Neural cell (in vitro differentiated cells): ENCODE data around the gene ARL2BP. TPM values are rescaled to one million over a fixed set of nuclear protein-coding genes. Genes with fewer than 3 reads are reported as not detected.

Experiments used
- H2AFZ ChIP-seq: fragments of 200-600, 300-800 bp; sonication (generic), shearing (Covaris generic); 2 replicates; pipeline ENCODE4 v1.6.0; 2014; ENCODE audit warnings: low read depth, mild to moderate bottlenecking, antibody characterized with exemption, low read length, moderate library complexity
- H3F3A ChIP-seq: fragments of 200-600 bp; shearing (Covaris generic); 2 replicates; pipeline ENCODE4 v1.6.1; 2016; ENCODE audit warnings: mild to moderate bottlenecking, moderate library complexity, mixed read lengths, antibody characterized with exemption, low read length; ENCODE audit not compliant: insufficient read depth, poor library complexity, severe bottlenecking
- H3K27ac ChIP-seq: fragments of 200-600, 300-800 bp; sonication (generic), shearing (Covaris generic); 2 replicates; pipeline ENCODE4 v1.5.1; 2014; ENCODE audit warnings: mild to moderate bottlenecking, low read length, moderate library complexity
- H3K27me3 ChIP-seq: fragments of 300-800, 200-600 bp; sonication (generic), shearing (Covaris generic); 2 replicates; pipeline ENCODE4 v1.6.0; 2014; ENCODE audit warnings: mild to moderate bottlenecking, low read depth, low read length, moderate library complexity; ENCODE audit not compliant: insufficient read depth
- H3K36me3 ChIP-seq: fragments of 300-800, 200-600 bp; sonication (generic), shearing (Covaris generic); 2 replicates; pipeline ENCODE4 v1.5.1; 2014; ENCODE audit warnings: mild to moderate bottlenecking, antibody characterized with exemption, low read length, moderate library complexity; ENCODE audit not compliant: insufficient read depth
- H3K4me2 ChIP-seq: fragments of 300-800, 200-600 bp; sonication (generic), shearing (Covaris generic); 2 replicates; pipeline ENCODE4 v1.6.0; 2014; ENCODE audit warnings: mild to moderate bottlenecking, low read length
- H3K4me3 ChIP-seq: fragments of 300-800, 200-600 bp; sonication (generic), shearing (Covaris generic); 2 replicates; pipeline ENCODE4 v1.5.1; 2014; ENCODE audit warnings: mild to moderate bottlenecking, low read length, moderate library complexity
- H3K79me2 ChIP-seq: fragments of 200-600 bp; shearing (Covaris generic); replicated peaks from 2 replicates; pipeline ENCODE4 v1.6.0; 2014; ENCODE audit warnings: mild to moderate bottlenecking, low read length, moderate library complexity; ENCODE audit not compliant: insufficient read depth
- H3K9ac ChIP-seq: fragments of 300-800, 200-600 bp; sonication (generic), shearing (Covaris generic); 2 replicates; pipeline ENCODE4 v1.6.1; 2016; ENCODE audit warnings: mild to moderate bottlenecking, low read length, mixed read lengths
- H3K9me2 ChIP-seq: fragments of 200-600 bp; shearing (Covaris generic); 2 replicates; pipeline ENCODE4 v1.6.1; 2016; ENCODE audit warnings: mild to moderate bottlenecking, low read length, mixed read lengths; ENCODE audit not compliant: insufficient read depth
- H3K9me3 ChIP-seq: fragments of 200-600, 300-800 bp; sonication (generic), shearing (Covaris generic); 2 replicates; pipeline ENCODE4 v1.6.1; 2016; ENCODE audit warnings: mild to moderate bottlenecking, mixed run types, low read length, moderate library complexity, mixed read lengths
- H4K20me1 ChIP-seq: fragments of 200-600 bp; shearing (Covaris generic); 2 replicates; pipeline ENCODE4 v1.6.1; 2016; ENCODE audit warnings: mild to moderate bottlenecking, mixed run types; ENCODE audit not compliant: insufficient read depth
- CTCF ChIP-seq: fragments of 450-650 bp; IDR thresholded peaks from 2 replicates; pipeline ENCODE4 v1.5.1; 2014; ENCODE audit warnings: antibody characterized with exemption, mild to moderate bottlenecking, moderate library complexity; ENCODE audit not compliant: poor library complexity, severe bottlenecking
- EP300 ChIP-seq: fragments of 450-650 bp; conservative IDR thresholded peaks from 2 replicates; pipeline ENCODE4 v1.6.1; 2014; ENCODE audit warnings: antibody characterized with exemption, mild to moderate bottlenecking, moderate library complexity; ENCODE audit not compliant: poor library complexity, severe bottlenecking
- EZH2 ChIP-seq: fragments of 200-600, 300-800 bp; shearing (Covaris generic), sonication (generic); IDR thresholded peaks from 2 replicates; pipeline ENCODE4 v1.6.1; 2014; ENCODE audit warnings: antibody characterized with exemption, low read length, borderline replicate concordance, mild to moderate bottlenecking; ENCODE audit not compliant: insufficient read depth, poor library complexity, severe bottlenecking
- MXI1 ChIP-seq: fragments of 450-650 bp; conservative IDR thresholded peaks from 2 replicates; pipeline ENCODE4 v1.6.1; 2014; ENCODE audit warnings: antibody characterized with exemption, mild to moderate bottlenecking; ENCODE audit not compliant: poor library complexity, severe bottlenecking
- POLR2AphosphoS5 ChIP-seq: IDR thresholded peaks from 2 replicates; pipeline ENCODE4 v1.6.1; 2012
- RAD21 ChIP-seq: fragments of 450-650 bp; conservative IDR thresholded peaks from 2 replicates; pipeline ENCODE4 v1.6.1; 2014; ENCODE audit warnings: antibody characterized with exemption, mild to moderate bottlenecking, moderate library complexity
- REST ChIP-seq: IDR thresholded peaks from 2 replicates; pipeline ENCODE4 v1.6.1; 2012; ENCODE audit warnings: borderline replicate concordance
- SMC3 ChIP-seq: fragments of 450-650 bp; conservative IDR thresholded peaks from 2 replicates; pipeline ENCODE4 v1.6.1; 2014; ENCODE audit warnings: antibody characterized with exemption, mild to moderate bottlenecking, moderate library complexity; ENCODE audit not compliant: poor library complexity
- TAF1 ChIP-seq: IDR thresholded peaks from 2 replicates; pipeline ENCODE4 v1.6.1; 2012; ENCODE audit warnings: low read depth
- polyA plus RNA-seq: library from polyadenylated mRNA; depleted of rRNA; stranded (reverse); fragments of >200 nt; gene quantifications from 2 replicates; pipeline ENCODE4 v1.2.3, GENCODE V29; 2014

Gene ARL2BP
- polyA plus RNA-seq, 1 donor from 2014 or later, result 153 TPM

- no peak for TF ChIP-seq CTCF
These were observed 28.1 kb upstream of the ARL2BP start (continued) for GRCh38 chr16:57216968-57217367.

GRCh38 chr16:57223057-57223456, 22.0 kb upstream of the ARL2BP start:
- H3K4me2 ChIP-seq, result no peak overlapping the region
- no peaks in the 10 kb centered on the region for H4K20me1 ChIP-seq
- H3K27me3 ChIP-seq, result no peaks in the 10 kb centered on the region
- H3K9me2 ChIP-seq, result no peaks in the 10 kb centered on the region
- no peak for TF ChIP-seq CTCF
- TF ChIP-seq TAF1, result no peak
- TF ChIP-seq MXI1, result no peak
- no peak for TF ChIP-seq EZH2
- no peak for TF ChIP-seq EP300
- TF ChIP-seq SMC3, result no peak
- no peak for TF ChIP-seq POLR2AphosphoS5
- no peak for TF ChIP-seq RAD21
- no peak for TF ChIP-seq REST
- H3K79me2 ChIP-seq, result no peaks in the 10 kb centered on the region
- no peak overlapping the region for H3K27ac ChIP-seq
- peaks cover 11% of the 10 kb centered on the region for H3K36me3 ChIP-seq
- no peak overlapping the region for H3K4me3 ChIP-seq
- H2AFZ ChIP-seq, result no peak overlapping the region
- H3K9ac ChIP-seq, result no peak overlapping the region
- H3F3A ChIP-seq, result no peaks in the 10 kb centered on the region
- H3K9me3 ChIP-seq, result no peaks in the 10 kb centered on the region
